Measurements from ENCODE around the gene CYB5R4. TPM values are rescaled to one million over a fixed set of nuclear protein-coding genes. Genes with fewer than 3 reads are reported as not detected.
A peak's percentile ranks its signal among the peaks of the same experiment; 100 is the strongest.

CYB5R4 gene
- polyA plus RNA-seq, 1 experiment: 13.7 TPM

GRCh38 chr6:83852528-83853177 is 6.8 kb upstream of the CYB5R4 start:
- TF ChIP-seq CTCF (IDR thresholded peaks at IDR 0.05; ENCODE audit: low read depth, low read length): no peak
- Histone ChIP-seq H3K27me3 (ENCODE audit: control insufficient read depth, insufficient read depth, low read length) (peaks cover 8% of the 10 kb centered on the region), H3K4me3 (ENCODE audit: low read depth, low read length) (peak overlapping the region; percentile 57), H3K27ac (ENCODE audit: low read depth, low read length) (no peak overlapping the region), H3K9me3 (ENCODE audit: control insufficient read depth, insufficient read depth, low read length) (no peaks in the 10 kb centered on the region; the same call in 1 of the 2 replicates)
- DNase-seq (ENCODE audit: low read depth, low spot score): no peak
- ChIA-PET POLR2A (no interaction called here), CTCF (no interaction called here)

- ChIA-PET POLR2A (no interaction called here), CTCF (no interaction called here)
- Histone ChIP-seq H3K27ac (ENCODE audit: low read depth, low read length) (no peak within 1 kb of the TSS), H3K27me3 (ENCODE audit: control insufficient read depth, insufficient read depth, low read length) (peaks cover 8% of the 10 kb centered on the region), H3K9me3 (ENCODE audit: control insufficient read depth, insufficient read depth, low read length) (no peaks in the 10 kb centered on the region; the same call in 1 of the 2 replicates), H3K4me3 (ENCODE audit: low read depth, low read length) (peak within 1 kb of the TSS; percentile 57)
- DNase-seq (ENCODE audit: low read depth, low spot score): no peak
- TF ChIP-seq CTCF (IDR thresholded peaks at IDR 0.05; ENCODE audit: low read depth, low read length): no peak
Observed at GRCh38 chr6:83853178-83854000, 6.1 kb upstream of the CYB5R4 start, which contains the start of gene RIPPLY2. Gene RIPPLY2, plus strand, starts transcription at chr6:83853360. Its CDS starts 57 bp downstream, at chr6:83853417.

- CTCF ChIA-PET: interaction anchor here (0.5 kb wide), 1 partner anchor 340 kb away, joined by 3 read pairs; no protein-coding TSS in a partner anchor
- no peaks in the 10 kb centered on the region; the same call in 1 of the 2 replicates for H3K9me3 ChIP-seq (ENCODE audit: control insufficient read depth, insufficient read depth, low read length)
- POLR2A ChIA-PET: no interaction called here
Observed at GRCh38 chr6:83854001-83854501, 5.4 kb upstream of the CYB5R4 start.

GRCh38 chr6:83854766-83855165 is 4.7 kb upstream of the CYB5R4 start:
- no peak for DNase-seq (ENCODE audit: low read depth, low spot score)
- ChIA-PET CTCF (no interaction called here), POLR2A (no interaction called here)
- Histone ChIP-seq H3K27me3 (ENCODE audit: control insufficient read depth, insufficient read depth, low read length) (peaks cover 8% of the 10 kb centered on the region), H3K27ac (ENCODE audit: low read depth, low read length) (no peak overlapping the region), H3K4me3 (ENCODE audit: low read depth, low read length) (no peak overlapping the region), H3K9me3 (ENCODE audit: control insufficient read depth, insufficient read depth, low read length) (no peaks in the 10 kb centered on the region; the same call in 1 of the 2 replicates)
- no peak for TF ChIP-seq CTCF (IDR thresholded peaks at IDR 0.05; ENCODE audit: low read depth, low read length)

More at GRCh38 chr6:83854001-83854501, 5.4 kb upstream of the CYB5R4 start:
- Histone ChIP-seq H3K4me3 (ENCODE audit: low read depth, low read length) (peak overlapping the region; percentile 57), H3K27ac (ENCODE audit: low read depth, low read length) (no peak overlapping the region), H3K27me3 (ENCODE audit: control insufficient read depth, insufficient read depth, low read length) (peaks cover 8% of the 10 kb centered on the region)
- DNase-seq (ENCODE audit: low read depth, low spot score): no peak
- no peak for TF ChIP-seq CTCF (IDR thresholded peaks at IDR 0.05; ENCODE audit: low read depth, low read length)
